Left colon (tissue), 2 donors: Measurements from ENCODE around the gene SLC4A11. TPM values are rescaled to one million over a fixed set of nuclear protein-coding genes. Genes with fewer than 3 reads are reported as not detected.
"Not testable (repeated sequence)": the region's sequence is repeated elsewhere in the genome, so short reads cannot be mapped to it uniquely, and the experiment has no call there.

Experiments used
- ATAC-seq: fragments of 200-7000 bp; cut with Tn5 transposase; one replicate; pipeline ENCODE4 v1.9.1; 2020; ENCODE audit warnings: mild to moderate bottlenecking, moderate library complexity
- DNase-seq, 2 donors: peaks; one replicate each; pipeline ENCODE4 v3.0.0-alpha.2; 2020
- intact Hi-C, 2 donors: fragments of 100-400 bp; cut with DNase I in 1 of 2; cut with micrococcal nuclease in 1 of 2; formaldehyde crosslinking; loops; one replicate each; pipeline versions ENCODE4 v1.11.2 to v1.14.0; 2022; cut with DNase I, micrococcal nuclease
- total RNA-seq, 2 donors: library from RNA; stranded (reverse); fragmentation: NEBNext Ultra II Directional; extraction: Animal tissue kit (Norgen Biotek cat#: 25700); gene quantifications; one replicate each; pipeline ENCODE4 v1.2.1, GENCODE V29; 2021
- donor health status: DM: no; HTN: no; CAD: no.
- donor health status: DM: yes; HTN: yes; CAD: no.

Gene SLC4A11
- total RNA-seq, 2 donors from 2014 or later: 0.56 to 0.89 TPM

DNA sequence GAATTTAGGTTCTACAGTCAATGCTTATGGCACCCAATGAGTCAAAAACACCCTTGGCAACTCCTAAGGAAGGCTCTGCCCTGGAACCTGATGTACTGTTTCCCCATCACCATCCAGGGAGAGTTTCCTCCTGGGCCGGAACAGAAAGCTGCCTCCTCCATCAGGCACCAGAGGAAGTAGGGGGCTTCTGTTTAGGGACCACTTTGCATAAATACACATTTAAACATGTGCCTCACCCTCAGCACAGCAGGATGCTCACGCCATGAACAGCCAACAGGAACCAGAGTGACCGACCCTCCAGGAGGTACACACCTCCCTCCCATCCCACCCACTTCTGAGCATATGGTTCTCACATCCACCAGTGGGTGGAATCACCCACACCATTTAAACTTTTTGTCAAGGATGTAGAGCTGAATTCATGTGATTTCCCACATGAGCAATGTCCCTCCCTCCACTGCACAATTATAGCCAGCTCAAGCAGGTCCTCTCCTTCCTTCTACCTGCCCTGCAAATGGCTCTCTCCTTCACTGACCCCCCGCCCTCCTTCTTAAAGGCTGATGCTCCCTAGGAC is 49.3 kb downstream of the SLC4A11 start:
- ATAC-seq (no peak), DNase-seq (no peak)
- intact Hi-C loops: no loop called here

DNA sequence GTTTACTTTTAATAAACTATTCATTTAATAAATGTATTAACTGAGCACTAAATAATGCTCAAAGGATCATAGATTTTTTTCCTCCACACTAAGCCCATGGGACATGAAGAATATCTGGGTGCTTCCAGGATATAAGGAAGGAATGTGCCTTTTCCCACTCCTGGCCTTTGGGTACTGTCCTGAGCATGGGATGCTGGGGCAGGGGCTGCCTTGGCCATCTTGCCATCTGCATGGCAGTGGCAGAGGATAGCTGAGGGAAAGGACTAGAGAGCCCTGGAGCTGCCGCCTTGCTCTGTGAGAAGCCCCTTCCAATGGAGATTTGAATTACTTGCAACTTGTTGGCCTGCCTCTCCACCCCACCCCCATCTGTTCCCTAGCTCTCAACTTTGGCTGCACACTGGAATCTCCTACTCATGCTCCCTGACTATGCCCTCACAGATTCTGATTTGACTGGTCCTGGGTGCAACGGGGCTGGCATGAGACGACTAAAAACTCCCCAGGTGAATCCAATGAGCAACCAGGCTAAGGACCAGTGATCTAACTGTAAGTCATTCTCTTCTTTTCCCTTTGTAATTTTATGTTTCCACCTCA is 50.1 kb downstream of the SLC4A11 start:
- DNase-seq (no peak), ATAC-seq (no peak)
- intact Hi-C loops: no loop called here

DNA sequence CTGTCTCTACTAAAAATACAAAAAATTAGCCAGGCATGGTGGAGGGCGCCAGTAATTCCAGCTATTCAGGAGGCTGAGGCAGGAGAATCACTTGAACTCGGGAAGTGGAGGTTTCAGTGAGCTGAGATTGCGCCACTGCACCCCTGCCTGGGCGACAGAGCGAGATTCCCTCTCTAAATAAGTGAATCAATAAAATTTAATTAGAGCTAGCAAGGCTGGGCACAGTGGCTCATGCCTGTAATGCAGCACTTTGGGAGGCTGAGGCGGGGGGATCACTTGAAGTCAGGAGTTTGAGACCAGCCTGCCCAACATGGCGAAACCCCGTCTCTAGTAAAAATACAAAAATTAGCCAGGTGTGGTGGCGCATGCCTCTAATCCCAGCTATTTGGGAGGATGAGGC is 51.1 kb downstream of the SLC4A11 start:
- ATAC-seq, intact Hi-C loops, DNase-seq: not testable (repeated sequence)

DNA sequence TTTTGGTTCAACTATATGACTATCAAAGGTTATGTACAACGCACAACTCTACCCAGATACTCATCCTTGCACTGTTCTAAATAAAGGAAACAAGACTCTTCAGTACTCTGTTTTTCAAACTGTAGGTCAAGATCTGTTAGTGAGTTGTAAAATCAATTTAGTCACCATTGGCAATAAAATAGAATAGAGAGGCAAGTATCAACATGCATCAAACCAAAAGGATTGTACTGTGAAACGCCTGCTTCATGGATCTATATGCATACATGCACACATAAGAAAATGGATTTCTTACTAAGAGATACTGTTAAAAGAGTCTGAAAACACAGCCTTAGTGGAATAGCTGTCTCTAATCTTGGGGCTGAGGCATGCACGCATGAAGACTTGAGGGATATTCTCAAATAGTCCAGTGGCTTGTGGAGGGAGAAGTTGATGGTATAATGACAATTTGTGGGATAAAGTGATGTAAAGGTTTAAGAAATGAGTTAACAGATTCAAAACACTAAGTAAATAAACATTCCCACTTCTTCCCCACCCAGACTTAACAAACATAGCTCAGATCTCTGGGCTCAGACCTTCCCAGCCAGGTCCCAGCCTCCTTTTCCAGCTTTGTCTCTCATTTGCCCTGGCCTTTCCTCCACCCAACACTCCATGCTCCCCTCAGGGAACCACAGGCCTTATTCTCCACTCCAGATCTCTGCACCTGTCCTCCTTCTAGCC is 54.9 kb downstream of the SLC4A11 start:
- ATAC-seq: no peak
- no peak for DNase-seq
- intact Hi-C loops: no loop called here

DNA sequence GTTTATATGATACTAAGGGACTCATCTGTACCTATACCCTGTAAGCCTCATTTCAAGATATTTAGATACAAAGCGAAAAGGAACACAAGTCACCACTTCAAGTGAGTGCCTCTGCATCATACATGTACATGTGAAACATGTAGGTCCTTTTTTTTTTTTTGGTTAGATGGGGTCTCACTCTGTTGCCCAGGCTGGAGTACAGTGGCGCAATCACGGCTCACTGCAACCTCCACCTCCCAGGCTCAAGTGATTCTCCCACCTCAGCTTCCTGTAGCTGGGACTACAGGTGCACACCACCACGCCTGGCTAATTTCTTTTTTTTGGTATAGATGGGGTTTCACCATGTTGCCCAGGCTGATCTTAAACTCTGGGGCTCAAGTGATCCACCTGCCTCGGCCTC is 56.6 kb downstream of the SLC4A11 start:
- intact Hi-C loops, ATAC-seq, DNase-seq: not testable (repeated sequence)

DNA sequence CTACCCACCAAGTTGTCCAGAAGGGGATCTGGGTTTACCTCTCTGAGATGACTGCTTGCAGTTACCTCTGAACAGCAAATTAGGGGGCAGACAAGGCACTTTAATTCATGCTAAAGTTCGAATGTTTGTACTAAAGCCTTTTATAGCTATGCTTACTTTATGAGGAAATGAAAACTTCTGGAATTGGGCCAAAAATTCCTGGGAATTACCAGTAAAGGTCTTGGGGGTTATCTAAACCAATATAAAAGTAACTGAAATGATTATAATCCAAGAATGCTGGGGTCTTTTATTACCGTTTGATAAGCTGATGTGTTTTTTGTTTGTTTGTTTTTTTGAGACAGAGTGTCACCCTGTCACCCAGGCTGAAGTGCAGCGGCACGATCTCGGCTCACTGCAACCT is 57.7 kb downstream of the SLC4A11 start:
- DNase-seq (no peak), ATAC-seq (peak; percentile 86)
- intact Hi-C loops: no loop called here

DNA sequence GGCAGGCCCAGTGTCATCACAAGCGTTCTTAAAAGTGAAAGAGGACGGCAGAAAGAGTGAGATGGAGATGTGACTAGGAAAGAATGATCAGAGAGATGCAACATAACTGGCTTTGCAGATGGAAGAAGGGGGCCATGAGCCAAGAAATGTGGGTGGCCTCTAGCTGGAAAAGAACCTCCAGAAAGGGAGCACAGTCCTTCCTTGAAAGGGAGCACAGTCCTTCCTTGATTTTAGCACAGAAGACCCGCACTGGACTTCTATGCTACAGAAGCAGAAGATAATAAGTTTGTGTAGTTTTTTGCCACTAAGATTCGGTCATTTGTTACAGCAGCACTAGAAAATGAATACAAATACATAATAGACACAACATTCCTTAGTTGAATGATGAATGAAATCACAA is 58.7 kb downstream of the SLC4A11 start:
- DNase-seq: no peak
- ATAC-seq: no peak
- intact Hi-C loops: no loop called here

DNA sequence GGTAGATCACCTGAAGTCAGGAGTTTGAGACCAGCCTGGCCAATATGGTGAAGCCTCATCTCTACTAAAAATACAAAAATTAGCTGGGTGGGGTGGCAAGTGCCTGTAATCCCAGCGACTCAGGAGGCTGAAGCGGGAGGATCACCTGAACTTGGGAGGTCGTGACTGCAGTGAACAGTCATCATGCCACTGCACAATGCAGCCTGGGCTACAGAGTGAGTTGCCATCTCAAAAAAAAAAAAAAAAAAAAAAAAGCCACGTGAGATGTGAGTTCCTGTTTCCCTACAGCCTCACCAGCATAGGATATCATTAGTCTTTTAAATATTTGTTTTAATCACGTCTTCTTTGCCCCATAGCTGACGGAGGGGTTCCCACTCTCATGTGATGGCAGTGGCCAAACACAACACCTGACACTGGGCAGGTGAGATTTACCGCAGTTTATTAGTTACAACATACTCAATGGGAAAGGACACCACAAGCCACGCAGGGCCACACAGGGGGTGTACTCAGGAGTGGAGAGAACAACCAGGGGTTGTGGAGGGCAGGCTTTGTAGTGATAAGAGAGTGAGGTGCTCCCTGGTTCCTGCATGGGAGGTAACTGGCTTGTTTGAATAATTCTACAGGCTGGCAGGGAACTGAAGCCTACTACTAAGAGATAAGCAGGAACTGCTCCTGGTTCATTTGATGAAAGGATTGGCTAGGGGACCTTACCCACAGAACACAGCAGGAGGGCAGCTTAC is 61.1 kb downstream of the SLC4A11 start:
- intact Hi-C loops: no loop called here
- no peak for DNase-seq
- no peak for ATAC-seq

Other genes starting within 250 kb of the SLC4A11 start
- gene GNRH2, start 195.6 kb downstream of the SLC4A11 start, total RNA-seq: under 1 TPM in 1 of 2 donors, not detected in 1; 0.64 TPM
- 10 to 100 TPM; 33.1 to 44.1 TPM for gene MRPS26, start 193.1 kb downstream of the SLC4A11 start, total RNA-seq
- gene OXT, start 167.6 kb downstream of the SLC4A11 start, total RNA-seq: not detected
- not detected for gene AVP, start 154.5 kb downstream of the SLC4A11 start, total RNA-seq
- gene FASTKD5, start 79.3 kb downstream of the SLC4A11 start, total RNA-seq: 10 to 100 TPM; 15.4 to 16.5 TPM
- 1 to 10 TPM; 6.6 to 6.8 TPM for gene UBOX5, start 79.3 kb downstream of the SLC4A11 start, total RNA-seq
- 10 to 100 TPM in 1 of 2 donors, 1 to 10 TPM in 1; 5.5 to 10.9 TPM for gene LZTS3, start 65.6 kb downstream of the SLC4A11 start, total RNA-seq
- 10 to 100 TPM; 50.4 to 70.3 TPM for gene DDRGK1, start 34.5 kb downstream of the SLC4A11 start, total RNA-seq
- gene ITPA, start 29.7 kb downstream of the SLC4A11 start, total RNA-seq: 10 to 100 TPM; 44.8 to 46.3 TPM
- 1 to 10 TPM; 1.6 to 5.1 TPM for gene DNAAF9, start 168.5 kb upstream of the SLC4A11 start, total RNA-seq
- gene ATRN, start 231.8 kb upstream of the SLC4A11 start, total RNA-seq: 10 to 100 TPM; 22.6 to 23.1 TPM